Keratinocyte (primary cell): ENCODE data around the gene HIPK4.

Experiments
- EZH2 ChIP-seq: IDR thresholded peaks from one replicate; pipeline ENCODE4 v1.6.1; 2012; ENCODE audit warnings: inconsistent platforms, mild to moderate bottlenecking, low read length, moderate library complexity
- TF ChIP-seq, protein P1 (sequence below), 3 experiments: IDR thresholded peaks in 1 of 3; conservative IDR thresholded peaks in 1 of 3; optimal IDR thresholded peaks in 1 of 3; 2 replicates in 2 of 3; 3 replicates in 1 of 3; pipeline versions ENCODE3 to v1.5.1; 2011; ENCODE audit warnings: low read length in 3 of 3, mild to moderate bottlenecking in 3 of 3, moderate library complexity in 2 of 3, control low read depth in 1 of 3, inconsistent platforms in 1 of 3; ENCODE audit not compliant: insufficient read depth in 2 of 3; ENCODE audit errors: extremely low read depth in 1 of 3

DNA sequence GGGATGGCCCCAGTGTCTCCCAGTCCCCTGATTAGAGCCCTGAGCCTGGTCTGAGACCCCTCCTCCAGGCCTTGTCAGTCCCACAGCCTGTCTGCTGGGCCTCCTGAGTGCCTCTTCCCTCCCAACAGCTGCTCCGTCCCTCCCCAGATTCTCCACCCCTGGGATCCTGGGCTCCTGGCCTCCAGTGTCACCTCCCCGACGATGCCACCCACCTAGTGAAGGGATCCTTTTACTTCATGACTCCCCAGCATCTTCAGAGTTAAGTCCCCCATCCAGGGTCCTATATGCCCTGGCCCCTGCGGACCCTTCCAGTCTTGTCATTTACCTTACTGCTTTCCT is 27.6 kb upstream of the HIPK4 start:
- TF ChIP-seq EZH2 = no peak
- TF ChIP-seq, protein P1, sequence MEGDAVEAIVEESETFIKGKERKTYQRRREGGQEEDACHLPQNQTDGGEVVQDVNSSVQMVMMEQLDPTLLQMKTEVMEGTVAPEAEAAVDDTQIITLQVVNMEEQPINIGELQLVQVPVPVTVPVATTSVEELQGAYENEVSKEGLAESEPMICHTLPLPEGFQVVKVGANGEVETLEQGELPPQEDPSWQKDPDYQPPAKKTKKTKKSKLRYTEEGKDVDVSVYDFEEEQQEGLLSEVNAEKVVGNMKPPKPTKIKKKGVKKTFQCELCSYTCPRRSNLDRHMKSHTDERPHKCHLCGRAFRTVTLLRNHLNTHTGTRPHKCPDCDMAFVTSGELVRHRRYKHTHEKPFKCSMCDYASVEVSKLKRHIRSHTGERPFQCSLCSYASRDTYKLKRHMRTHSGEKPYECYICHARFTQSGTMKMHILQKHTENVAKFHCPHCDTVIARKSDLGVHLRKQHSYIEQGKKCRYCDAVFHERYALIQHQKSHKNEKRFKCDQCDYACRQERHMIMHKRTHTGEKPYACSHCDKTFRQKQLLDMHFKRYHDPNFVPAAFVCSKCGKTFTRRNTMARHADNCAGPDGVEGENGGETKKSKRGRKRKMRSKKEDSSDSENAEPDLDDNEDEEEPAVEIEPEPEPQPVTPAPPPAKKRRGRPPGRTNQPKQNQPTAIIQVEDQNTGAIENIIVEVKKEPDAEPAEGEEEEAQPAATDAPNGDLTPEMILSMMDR (optimal IDR thresholded peaks at IDR 0.05 in 1 of 3, IDR thresholded peaks at IDR 0.05 in 1 of 3, conservative IDR thresholded peaks at IDR 0.05 in 1 of 3; ENCODE audit: extremely low read depth in 1 of 3, insufficient read depth in 2 of 3, low read length in 3 of 3) = no peak
